MCF 10A (cell line): ENCODE measurements around the gene LSM2. TPM values are rescaled to one million over a fixed set of nuclear protein-coding genes. Genes with fewer than 3 reads are reported as not detected.

Source experiments
- BruUV-seq: library from RNA; stranded (reverse); fragments of 400-500 nt; replicated peaks from 2 replicates; lab custom pipeline; 2021; lab: Mats Ljungman, UMichigan
- CTCF ChIA-PET: fragments of 300-600 bp; sonication (Branson Sonifier 250); formaldehyde crosslinking; extraction: SDS; loops from one replicate; lab custom pipeline; 2021; ENCODE audit warnings: antibody characterized with exemption, inconsistent platforms; lab: Yijun Ruan, JAX
- POLR2A ChIA-PET: fragments of 300-600, 350-650 bp; sonication (Branson Sonifier 250); formaldehyde crosslinking; extraction: SDS; loops from one replicate; lab custom pipeline; 2020; ENCODE audit warnings: antibody characterized with exemption, inconsistent platforms; lab: Yijun Ruan, JAX
- DNase-seq: peaks from one replicate; pipeline ENCODE4 v3.0.0-alpha.2; 2018; ENCODE audit not compliant: unreplicated experiment
- H3K27ac Mint-ChIP-seq: one replicate; pipeline ENCODE4 v1.8.0; 2022; ENCODE audit warnings: mild to moderate bottlenecking, low read depth, mixed read lengths; ENCODE audit not compliant: unreplicated experiment
- H3K27me3 Mint-ChIP-seq: one replicate; pipeline ENCODE4 v1.8.0; 2022; ENCODE audit warnings: mixed read lengths; ENCODE audit not compliant: insufficient read depth, unreplicated experiment
- H3K36me3 Mint-ChIP-seq: one replicate; pipeline ENCODE4 v1.8.0; 2022; ENCODE audit warnings: mild to moderate bottlenecking, moderate library complexity, mixed read lengths; ENCODE audit not compliant: insufficient read depth, unreplicated experiment
- H3K4me1 Mint-ChIP-seq: one replicate; pipeline ENCODE4 v1.8.0; 2022; ENCODE audit warnings: mixed read lengths; ENCODE audit not compliant: insufficient read depth, unreplicated experiment
- H3K4me3 Mint-ChIP-seq: one replicate; pipeline ENCODE4 v1.8.0; 2022; ENCODE audit warnings: mild to moderate bottlenecking, moderate library complexity, mixed read lengths; ENCODE audit not compliant: unreplicated experiment
- H3K9me3 Mint-ChIP-seq: one replicate; pipeline ENCODE4 v1.8.0; 2022; ENCODE audit warnings: mixed read lengths; ENCODE audit not compliant: unreplicated experiment
- intact Hi-C: fragments of 100-400 bp; cut with micrococcal nuclease; formaldehyde crosslinking; loops from 2 replicates; pipeline ENCODE4 v1.14.1; 2022
- total RNA-seq: library from RNA; stranded (reverse); gene quantifications from 2 replicates; pipeline ENCODE4 v1.2.3, GENCODE V29; 2022
- TF ChIP-seq, protein P1 (sequence below): fragments of 200-600 bp; IDR thresholded peaks from one replicate; pipeline ENCODE4 v1.8.0; 2022; ENCODE audit warnings: antibody characterized with exemption, mild to moderate bottlenecking; ENCODE audit not compliant: unreplicated experiment

The LSM2 gene
- total RNA-seq, 1 experiment from 2014 or later, result 47.4 TPM

- no TSS peak for BruUV-seq
- POLR2A ChIA-PET, result no interaction called here
These were observed 44.4 kb downstream of the LSM2 start, which contains the start of gene SAPCD1 for GRCh38 chr6:31762356-31762755. Gene SAPCD1, plus strand, starts transcription at chr6:31762656. Its CDS starts 399 bp downstream, at chr6:31763055.

DNA sequence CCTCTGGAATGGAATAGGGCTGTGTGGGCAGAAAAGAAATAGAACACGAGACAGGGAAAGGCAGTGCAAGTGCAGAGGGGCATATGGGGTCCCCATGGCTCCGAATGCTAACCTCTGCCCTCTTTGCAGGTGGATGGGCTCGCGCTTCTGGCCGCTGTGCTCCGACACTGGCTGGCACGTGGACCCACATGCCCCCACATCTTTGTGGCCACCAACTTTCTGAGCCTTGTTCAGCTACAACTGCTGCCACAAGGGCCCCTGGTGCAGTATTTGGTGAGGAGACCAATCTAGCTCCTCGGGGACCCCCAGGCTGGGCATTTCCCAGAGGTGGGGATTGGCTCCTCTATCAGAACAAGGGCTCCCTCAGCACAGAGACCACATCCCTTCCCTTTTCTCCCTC, 45.4 kb downstream of the LSM2 start:
- intact Hi-C loops, result no loop called here
- ChIA-PET CTCF (no interaction called here), POLR2A (no interaction called here)
- TF ChIP-seq, protein P1, sequence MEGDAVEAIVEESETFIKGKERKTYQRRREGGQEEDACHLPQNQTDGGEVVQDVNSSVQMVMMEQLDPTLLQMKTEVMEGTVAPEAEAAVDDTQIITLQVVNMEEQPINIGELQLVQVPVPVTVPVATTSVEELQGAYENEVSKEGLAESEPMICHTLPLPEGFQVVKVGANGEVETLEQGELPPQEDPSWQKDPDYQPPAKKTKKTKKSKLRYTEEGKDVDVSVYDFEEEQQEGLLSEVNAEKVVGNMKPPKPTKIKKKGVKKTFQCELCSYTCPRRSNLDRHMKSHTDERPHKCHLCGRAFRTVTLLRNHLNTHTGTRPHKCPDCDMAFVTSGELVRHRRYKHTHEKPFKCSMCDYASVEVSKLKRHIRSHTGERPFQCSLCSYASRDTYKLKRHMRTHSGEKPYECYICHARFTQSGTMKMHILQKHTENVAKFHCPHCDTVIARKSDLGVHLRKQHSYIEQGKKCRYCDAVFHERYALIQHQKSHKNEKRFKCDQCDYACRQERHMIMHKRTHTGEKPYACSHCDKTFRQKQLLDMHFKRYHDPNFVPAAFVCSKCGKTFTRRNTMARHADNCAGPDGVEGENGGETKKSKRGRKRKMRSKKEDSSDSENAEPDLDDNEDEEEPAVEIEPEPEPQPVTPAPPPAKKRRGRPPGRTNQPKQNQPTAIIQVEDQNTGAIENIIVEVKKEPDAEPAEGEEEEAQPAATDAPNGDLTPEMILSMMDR, result no peak
- no peak overlapping the region for H3K27ac Mint-ChIP-seq
- no peak overlapping the region for H3K4me3 Mint-ChIP-seq
- no peaks in the 10 kb centered on the region for H3K4me1 Mint-ChIP-seq
- BruUV-seq, result no TSS peak
- H3K27me3 Mint-ChIP-seq, result no peaks in the 10 kb centered on the region
- H3K36me3 Mint-ChIP-seq, result peaks cover 4% of the 10 kb centered on the region
- H3K9me3 Mint-ChIP-seq, result no peaks in the 10 kb centered on the region
- DNase-seq, result no peak

More at GRCh38 chr6:31762356-31762755, 44.4 kb downstream of the LSM2 start, which contains the start of gene SAPCD1:
- Mint-ChIP-seq H3K4me3 (no peak within 1 kb of the TSS), H3K36me3 (no peaks in the 10 kb centered on the region), H3K27ac (no peak within 1 kb of the TSS), H3K4me1 (no peaks in the 10 kb centered on the region), H3K9me3 (no peaks in the 10 kb centered on the region), H3K27me3 (no peaks in the 10 kb centered on the region)
- TF ChIP-seq, protein P1, result no peak
- CTCF ChIA-PET, result no interaction called here
- DNase-seq, result no peak
- intact Hi-C loops, result no loop called here

DNA sequence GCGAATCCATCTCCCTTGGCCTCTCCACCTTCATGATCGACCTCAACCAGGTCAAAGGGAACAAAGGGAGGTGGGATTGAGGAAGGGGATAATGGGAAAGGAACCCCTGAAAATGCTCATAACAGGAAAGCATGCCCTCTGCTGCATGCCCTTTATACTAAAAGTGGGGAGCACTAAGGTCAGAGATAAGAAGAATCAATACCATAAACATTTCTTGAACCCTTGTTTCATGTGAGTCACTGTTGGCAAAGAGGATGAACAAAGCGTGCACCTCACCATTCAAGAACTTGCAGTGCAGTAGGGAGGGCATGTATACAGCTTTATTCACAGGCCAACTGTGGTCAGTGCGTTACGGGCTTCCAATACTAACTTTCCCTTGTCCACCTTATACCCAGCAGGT, 46.0 kb downstream of the LSM2 start:
- no peak overlapping the region for H3K27ac Mint-ChIP-seq
- ChIA-PET CTCF (no interaction called here), POLR2A (no interaction called here)
- intact Hi-C loops, result no loop called here
- H3K4me3 Mint-ChIP-seq, result no peak overlapping the region
- no TSS peak for BruUV-seq
- no peaks in the 10 kb centered on the region for H3K27me3 Mint-ChIP-seq
- no peak for DNase-seq
- no peaks in the 10 kb centered on the region for H3K9me3 Mint-ChIP-seq
- TF ChIP-seq, protein P1, result no peak
- no peaks in the 10 kb centered on the region for H3K4me1 Mint-ChIP-seq
- peaks cover 4% of the 10 kb centered on the region for H3K36me3 Mint-ChIP-seq

- TF ChIP-seq, protein P1, result no peak
- intact Hi-C loops, result no loop called here
- no peak for DNase-seq
- no peak overlapping the region for H3K4me3 Mint-ChIP-seq
- no peaks in the 10 kb centered on the region for H3K9me3 Mint-ChIP-seq
- no peaks in the 10 kb centered on the region for H3K4me1 Mint-ChIP-seq
- POLR2A ChIA-PET, result interaction anchor here (0.5 to 1.7 kb wide), 5 partner anchors 15 to 1611 kb away, joined by 3 to 4 read pairs (median 4); no protein-coding TSS in a partner anchor
- H3K36me3 Mint-ChIP-seq, result peaks cover 4% of the 10 kb centered on the region
- no peaks in the 10 kb centered on the region for H3K27me3 Mint-ChIP-seq
- no TSS peak for BruUV-seq
- CTCF ChIA-PET, result interaction anchor here (3.0 kb wide), 1 partner anchor 11 kb away, joined by 15 read pairs; no protein-coding TSS in a partner anchor
- no peak overlapping the region for H3K27ac Mint-ChIP-seq
These were observed 48.5 kb downstream of the LSM2 start for GRCh38 chr6:31758281-31758680.
